GM19452 (cell line): ENCODE data around the gene ADGRE3.
"Not testable (repeated sequence)": the region's sequence is repeated elsewhere in the genome, so short reads cannot be mapped to it uniquely, and the experiment has no call there.

Experiments
- ATAC-seq: cut with Tn5 transposase; IDR thresholded peaks from one replicate; pipeline ENCODE4 v1.9.1; 2021; ENCODE audit not compliant: unreplicated experiment

Gene ADGRE3

DNA sequence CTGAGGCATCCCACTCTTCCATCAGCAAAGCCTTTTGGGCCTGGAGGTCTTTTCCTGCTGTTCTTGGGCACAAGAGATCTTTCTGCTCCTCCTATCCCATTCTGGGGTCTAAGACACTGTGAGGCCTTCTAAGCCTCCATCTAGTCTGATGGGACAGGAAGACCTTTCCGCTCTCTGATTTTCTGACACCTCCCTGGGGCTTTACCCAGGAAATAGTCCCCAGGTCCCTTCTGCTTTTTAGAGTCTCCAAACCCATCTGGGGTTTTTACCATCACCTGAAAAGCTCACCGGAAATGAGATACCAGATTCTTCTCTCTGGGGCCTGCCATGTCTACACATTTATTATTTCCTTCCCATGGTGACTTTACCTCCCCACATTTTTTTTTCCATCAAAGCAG lies 70.7 kb downstream of the ADGRE3 start:
- peak; percentile 76 for ATAC-seq

DNA sequence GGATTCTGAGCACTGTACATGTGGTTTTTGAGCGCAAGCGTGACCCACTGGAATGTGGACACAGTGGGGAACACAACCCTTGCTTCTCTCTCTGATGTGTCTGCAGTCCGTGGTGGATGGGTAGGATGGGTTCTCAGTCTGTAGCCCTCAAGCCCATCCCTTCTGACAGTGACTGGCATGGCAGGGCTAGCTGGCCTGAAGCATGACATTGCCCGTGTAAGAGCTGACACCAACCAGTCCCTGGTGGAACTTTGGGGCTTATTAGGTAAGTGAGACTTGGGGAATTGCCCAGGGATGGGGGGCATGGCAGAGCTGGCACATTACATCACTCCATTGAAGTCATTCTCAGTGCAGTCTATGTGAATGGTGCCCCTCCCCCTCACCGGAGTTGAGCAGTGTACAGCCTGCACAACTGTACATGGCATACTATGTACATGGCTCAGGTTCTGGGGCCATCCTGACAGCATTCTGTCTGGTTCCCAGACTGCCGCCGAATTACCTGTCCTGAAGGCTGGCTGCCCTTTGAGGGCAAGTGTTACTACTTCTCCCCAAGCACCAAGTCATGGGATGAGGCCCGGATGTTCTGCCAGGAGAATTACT lies 75.0 kb downstream of the ADGRE3 start:
- ATAC-seq, result no peak

DNA sequence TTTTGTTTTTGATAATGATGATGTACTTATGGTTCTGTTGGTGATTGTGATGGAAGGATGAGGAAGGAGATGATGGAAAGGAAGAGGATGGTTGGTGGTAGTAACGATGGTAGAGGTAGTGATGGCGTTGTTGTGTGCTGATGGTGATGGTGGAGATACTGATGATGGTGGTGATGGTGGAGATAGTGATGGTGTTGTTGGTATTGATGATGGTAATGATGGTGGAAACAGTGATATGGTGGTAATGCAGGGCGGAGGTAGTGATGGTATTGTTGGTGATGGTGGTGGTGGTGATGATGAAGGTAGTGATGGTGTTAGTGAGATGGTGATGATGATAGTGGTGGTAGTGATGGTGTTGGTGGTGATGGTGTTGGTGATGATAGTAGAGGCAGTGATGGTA lies 79.1 kb downstream of the ADGRE3 start:
- no peak for ATAC-seq

DNA sequence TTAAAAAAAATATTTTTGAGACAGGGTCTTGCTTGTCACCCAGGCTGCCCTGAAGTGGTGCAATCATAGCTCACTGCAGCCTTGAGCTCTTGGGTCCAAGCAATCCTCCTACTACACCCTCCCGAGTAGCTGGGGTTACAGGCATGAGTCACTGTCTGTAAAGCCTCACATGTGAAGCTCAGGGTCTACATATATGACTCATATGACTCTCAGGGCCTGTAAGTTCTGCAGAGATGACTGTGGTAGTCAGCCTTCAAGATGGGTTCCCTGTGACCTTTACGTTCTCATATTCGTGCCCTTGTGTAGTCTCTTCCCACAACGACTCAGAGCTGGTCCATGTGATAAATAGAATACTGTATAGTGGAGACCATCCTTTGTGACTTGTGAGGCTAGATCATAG lies 85.2 kb downstream of the ADGRE3 start:
- not testable (repeated sequence) for ATAC-seq

DNA sequence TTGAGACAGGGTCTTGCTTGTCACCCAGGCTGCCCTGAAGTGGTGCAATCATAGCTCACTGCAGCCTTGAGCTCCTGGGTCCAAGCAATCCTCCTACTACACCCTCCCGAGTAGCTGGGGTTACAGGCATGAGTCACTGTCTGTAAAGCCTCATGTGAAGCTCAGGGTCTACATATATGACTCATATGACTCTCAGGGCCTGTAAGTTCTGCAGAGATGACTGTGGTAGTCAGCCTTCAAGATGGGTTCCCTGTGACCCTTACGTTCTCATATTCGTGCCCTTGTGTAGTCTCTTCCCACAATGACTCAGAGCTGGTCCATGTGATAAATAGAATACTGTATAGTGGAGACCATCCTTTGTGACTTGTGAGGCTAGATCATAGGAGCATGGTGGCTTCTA lies 89.5 kb downstream of the ADGRE3 start:
- peak; percentile 68 for ATAC-seq

DNA sequence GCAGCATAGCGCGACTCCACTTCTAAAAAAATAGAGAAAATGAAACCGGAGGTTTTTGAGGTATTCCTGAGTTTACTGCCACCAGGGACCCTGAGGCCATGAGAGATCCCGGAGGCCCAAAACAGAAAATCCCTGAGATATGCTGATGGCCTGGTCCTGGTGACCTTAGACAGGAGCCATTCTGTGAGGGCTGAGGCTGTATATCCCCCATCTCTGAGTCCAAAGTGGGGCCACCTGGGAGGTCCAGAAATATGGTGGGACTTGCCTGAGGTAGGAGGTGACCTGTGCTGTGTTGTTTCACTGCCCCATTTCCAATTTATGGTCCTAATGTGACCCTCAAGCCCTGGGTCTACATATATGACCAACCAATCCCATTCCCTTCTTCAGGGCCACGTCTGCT lies 90.3 kb downstream of the ADGRE3 start:
- ATAC-seq, result not testable (repeated sequence)

DNA sequence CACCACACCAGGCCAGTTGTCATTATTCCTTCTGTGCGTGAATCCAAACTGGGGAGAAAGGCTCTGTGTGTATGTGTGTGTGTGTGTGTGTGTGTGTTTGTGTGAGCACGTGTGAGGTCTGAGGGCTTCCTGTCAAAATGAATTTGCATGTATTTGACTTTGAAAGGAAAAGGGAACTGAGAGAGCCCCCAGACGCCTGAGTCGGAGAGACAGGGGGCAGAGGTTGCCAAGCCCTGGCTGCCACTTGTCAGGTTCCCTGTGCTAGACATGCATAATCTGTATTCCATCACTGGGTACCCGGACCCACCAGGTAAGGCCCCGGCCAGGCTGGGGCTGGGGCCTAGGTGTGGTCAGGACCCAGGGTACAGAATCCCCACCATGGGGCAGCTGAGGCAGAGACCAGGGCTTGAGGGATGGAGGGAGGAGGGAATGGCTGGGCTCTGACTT lies 91.7 kb downstream of the ADGRE3 start, which contains the start of gene CLEC17A:
TSS of gene CLEC17A (plus strand) at position 191 of the 447 bp plus-strand sequence. CDS start at position 268, 77 bp downstream.
- ATAC-seq, result no peak

DNA sequence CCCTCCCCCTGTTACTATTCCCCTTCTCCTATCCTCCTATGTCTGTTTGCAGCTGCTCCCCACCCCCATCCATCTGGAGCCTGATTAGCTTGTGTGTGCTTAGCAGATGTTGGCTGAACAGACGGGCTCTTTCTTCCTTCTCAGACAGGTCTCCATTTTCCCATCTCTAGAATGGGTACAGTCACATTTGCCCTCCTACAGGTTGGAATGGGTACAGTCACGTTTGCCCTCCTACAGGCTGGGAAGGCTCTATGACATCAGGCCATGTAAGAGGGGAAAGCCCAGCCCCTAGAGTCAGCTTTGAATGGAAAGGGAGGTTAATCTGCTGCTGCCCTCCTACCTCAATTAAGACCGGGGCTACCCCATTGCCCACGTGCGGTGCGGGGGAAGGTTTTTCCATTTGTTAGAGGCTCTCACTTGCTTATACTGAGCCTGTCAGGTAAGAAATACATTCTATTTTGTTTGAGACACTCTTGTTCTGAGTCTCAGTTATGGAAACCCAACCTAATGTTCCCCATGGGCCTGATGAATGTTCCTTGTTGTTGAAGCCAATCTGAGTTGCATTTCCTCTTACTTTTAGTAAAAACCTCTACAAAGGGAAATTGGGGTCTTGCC lies 93.9 kb downstream of the ADGRE3 start:
- ATAC-seq, result no peak

DNA sequence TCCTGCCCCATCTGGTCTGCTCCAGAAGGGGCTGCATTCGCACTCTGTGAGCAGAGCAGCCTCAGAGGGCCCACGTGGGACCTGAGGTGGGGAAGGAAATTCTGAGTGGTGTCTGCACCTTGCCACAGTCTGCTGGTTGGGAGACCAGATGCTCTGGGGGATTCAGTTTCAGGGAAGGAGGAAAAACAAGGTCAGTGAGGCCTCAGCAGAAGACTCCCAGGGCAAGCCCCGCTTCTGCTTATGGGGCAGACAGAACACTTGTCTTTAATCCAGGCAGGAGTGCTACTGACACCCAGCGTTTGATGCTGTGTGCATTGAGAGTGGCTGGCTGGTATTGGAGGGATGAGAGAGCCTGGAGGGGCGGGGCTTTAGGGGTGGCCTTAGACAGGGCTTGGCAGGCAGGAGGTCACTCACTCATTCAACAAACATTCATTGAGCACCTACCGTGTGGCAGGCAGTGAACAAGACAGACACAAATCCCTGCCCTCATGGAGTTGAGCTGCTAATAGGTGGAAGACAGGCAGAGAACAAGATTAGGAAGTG lies 96.7 kb downstream of the ADGRE3 start:
- ATAC-seq, result no peak

DNA sequence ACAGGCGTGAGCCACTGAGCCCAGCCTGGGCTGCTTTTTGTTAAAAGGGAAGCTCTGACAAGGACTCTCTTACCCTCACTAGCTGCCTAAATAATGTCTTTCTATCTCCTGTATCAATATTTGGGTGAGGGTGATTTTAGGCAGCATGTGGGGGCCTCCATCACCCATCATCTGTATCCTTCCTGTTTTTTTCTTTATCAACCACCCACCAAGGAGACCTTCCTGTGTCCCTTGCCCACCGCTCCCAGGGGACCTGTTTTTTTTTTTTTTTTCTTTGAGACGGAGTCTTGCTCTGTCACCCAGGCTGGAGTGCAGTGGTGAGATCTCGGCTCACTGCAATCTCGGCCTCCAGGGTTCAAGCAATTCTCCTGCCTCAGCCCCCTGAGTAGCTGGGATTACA lies 97.4 kb downstream of the ADGRE3 start:
- ATAC-seq, result no peak

DNA sequence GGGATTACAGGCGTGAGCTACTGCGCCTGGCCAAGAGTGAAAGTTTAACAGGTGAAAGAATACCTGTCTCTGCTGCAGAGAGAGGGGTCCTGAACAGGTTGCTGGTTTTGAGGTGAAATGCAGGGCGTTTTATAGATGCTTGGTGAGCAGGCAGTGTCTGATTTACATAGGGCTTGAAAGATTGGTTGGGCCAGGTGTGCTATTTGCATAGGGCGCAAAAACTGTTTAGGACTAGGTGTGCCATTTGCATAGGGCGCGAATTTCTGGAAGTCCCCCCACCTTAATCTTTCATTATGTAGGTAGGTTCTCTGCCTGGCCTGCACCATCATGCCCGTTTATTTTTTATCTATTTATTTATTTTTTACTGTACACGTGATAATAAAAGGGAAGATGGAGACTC lies 98.3 kb downstream of the ADGRE3 start:
- ATAC-seq, result no peak

DNA sequence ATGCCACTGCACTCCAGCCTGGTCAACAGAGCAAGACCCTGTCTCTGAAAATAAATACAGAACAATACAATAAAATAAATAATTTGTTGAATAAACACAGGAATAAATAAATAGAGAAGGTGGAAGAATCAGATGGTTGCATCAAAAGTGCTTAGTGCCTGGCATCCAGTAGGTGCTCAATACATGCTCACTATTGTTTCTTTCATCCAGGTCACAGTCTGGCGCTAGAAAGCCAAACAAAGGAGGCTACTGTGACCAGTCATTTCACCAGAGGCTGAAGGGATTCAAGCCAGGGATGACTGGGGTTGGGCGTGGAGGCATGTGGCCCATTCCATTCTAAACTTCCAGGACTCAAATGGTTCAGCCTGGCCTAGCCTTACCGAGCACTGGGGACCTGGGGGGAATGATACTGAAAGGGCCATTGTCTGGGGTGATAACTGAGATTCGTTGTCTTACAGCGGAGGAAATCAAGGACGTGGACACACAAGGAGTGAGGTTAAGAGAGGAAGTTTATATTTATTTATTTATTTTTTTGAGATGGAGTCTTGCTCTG lies 99.1 kb downstream of the ADGRE3 start:
- no peak for ATAC-seq

DNA sequence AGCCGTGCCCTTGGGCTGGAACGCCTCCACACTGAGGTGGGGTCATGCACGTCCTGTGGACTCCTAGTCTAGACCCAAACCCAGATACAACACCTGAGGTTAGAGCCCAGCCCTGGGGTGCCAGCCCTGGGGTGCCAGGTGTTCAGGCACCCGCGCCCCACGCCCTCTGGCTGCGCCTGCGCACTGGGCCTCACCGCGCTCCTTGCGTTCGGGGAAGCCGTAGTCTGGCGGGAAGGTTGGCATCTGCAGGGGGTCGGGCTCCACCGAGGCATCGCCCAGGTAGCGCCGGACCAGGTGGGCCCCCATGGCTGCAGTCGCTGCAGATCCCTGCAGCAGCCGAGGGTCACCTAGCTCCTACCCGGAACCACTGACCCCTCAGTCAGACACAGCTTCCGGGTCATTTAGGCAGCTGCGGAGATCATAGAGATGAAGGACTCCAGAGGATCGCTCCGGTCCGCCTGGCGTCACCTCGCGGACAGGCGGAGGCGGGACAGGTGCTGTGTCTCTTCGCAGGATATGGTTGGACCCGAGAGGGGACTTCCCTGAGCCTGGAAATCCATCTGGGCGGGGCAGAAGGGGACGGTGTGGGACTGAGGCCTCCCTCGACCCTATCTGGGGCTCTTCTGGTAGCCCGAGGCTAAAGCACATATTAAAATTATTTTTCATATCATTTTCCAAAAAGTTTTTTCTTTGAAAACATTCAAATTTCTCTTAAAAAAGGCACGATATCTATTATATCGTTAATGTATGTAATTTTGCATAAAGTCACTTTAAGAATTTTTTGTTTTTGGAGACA lies 102.8 kb downstream of the ADGRE3 start, which contains the start of gene NDUFB7:
TSS of gene NDUFB7 (minus strand) at position 372 of the 796 bp plus-strand sequence. CDS start at position 306, 66 bp downstream.
- peak; percentile 90 for ATAC-seq

DNA sequence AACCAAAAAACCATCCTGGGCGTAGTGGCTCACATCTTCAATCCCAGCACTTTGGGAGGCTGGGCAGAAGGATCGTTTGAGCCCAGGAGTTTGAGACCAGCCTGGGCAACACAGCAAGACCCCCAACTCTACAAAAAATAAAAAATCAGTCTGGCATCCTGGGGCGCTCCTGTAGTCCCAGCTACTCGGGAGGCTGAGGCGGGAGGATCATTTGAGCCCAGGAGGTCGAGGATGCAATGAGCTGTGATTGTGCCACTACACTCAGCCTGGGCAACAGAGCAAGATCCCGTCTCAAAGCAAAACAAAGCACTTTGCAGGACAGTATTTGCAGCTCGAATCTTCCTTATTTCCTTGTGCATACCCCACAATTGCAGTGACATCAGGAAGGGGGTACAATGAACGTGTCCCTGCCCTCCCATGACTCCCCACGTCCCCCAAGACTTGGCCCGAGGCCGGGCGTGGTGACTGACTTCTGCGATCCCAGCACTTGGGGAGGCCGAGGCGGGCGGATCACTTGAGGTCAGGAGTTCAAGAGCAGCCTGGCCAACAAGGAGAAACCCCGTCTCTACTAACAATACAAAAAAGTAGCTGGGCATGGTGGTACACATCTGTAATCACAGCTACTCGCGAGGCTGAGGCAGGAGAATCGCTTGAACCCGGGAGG lies 103.6 kb downstream of the ADGRE3 start:
- ATAC-seq, result no peak
